HepG2 (cell line): Measurements from ENCODE around the gene RAD9A. TPM values are rescaled to one million over a fixed set of nuclear protein-coding genes. Genes with fewer than 3 reads are reported as not detected.

ENCODE experiments used
- AGO2 ChIP-seq: fragments of 200-400 bp; formaldehyde crosslinking; optimal IDR thresholded peaks from 2 replicates; pipeline ENCODE3; 2017; ENCODE audit warnings: mild to moderate bottlenecking, low read depth, low read length, moderate library complexity
- ARNT2 ChIP-seq: sonication (generic); formaldehyde crosslinking; IDR thresholded peaks from 2 replicates; pipeline ENCODE4 v1.8.0; 2022; ENCODE audit warnings: mild to moderate bottlenecking, low read depth, missing genetic modification reagents, moderate library complexity
- ATF1 ChIP-seq: IDR thresholded peaks from 2 replicates; pipeline ENCODE4 v1.6.1; 2016; ENCODE audit warnings: mild to moderate bottlenecking, control low read depth
- CENPX ChIP-seq: sonication (generic); formaldehyde crosslinking; IDR thresholded peaks from 2 replicates; pipeline ENCODE4 v1.9.0; 2021; ENCODE audit warnings: mild to moderate bottlenecking, missing genetic modification reagents, moderate library complexity
- ETV6 ChIP-seq: sonication (generic); formaldehyde crosslinking; conservative IDR thresholded peaks from 2 replicates; pipeline ENCODE4 v1.4.0; 2020; ENCODE audit warnings: missing genetic modification reagents
- EZH2 ChIP-seq: conservative IDR thresholded peaks from 2 replicates; pipeline ENCODE4 v1.6.1; 2012; ENCODE audit warnings: mild to moderate bottlenecking, low read depth, low read length, moderate library complexity
- FOXK2 ChIP-seq: fragments of 450-650 bp; IDR thresholded peaks from 2 replicates; pipeline ENCODE4 v1.6.1; 2016
- HDAC2 ChIP-seq: sonication (generic); formaldehyde crosslinking; IDR thresholded peaks from 2 replicates; pipeline ENCODE4 v1.4.0; 2020; ENCODE audit warnings: missing genetic modification reagents
- HNF4G ChIP-seq, 2 experiments: sonication (generic) in 1 of 2; formaldehyde crosslinking in 1 of 2; IDR thresholded peaks; 2 replicates each; pipeline versions ENCODE4 v1.4.0 to v1.6.1; 2011 to 2020; ENCODE audit warnings: borderline replicate concordance in 2 of 2, low read depth in 2 of 2, mild to moderate bottlenecking in 2 of 2, low read length in 1 of 2, missing genetic modification reagents in 1 of 2, moderate library complexity in 1 of 2
- KLF9 ChIP-seq: IDR thresholded peaks from 2 replicates; pipeline ENCODE4 v1.6.1; 2016; ENCODE audit warnings: low read depth
- MZF1 ChIP-seq: sonication (generic); formaldehyde crosslinking; IDR thresholded peaks from 2 replicates; pipeline ENCODE4 v1.8.1; 2023; ENCODE audit warnings: mild to moderate bottlenecking, missing genetic modification reagents, borderline replicate concordance
- NCOR1 ChIP-seq: fragments of 200-600 bp; sonication (generic); IDR thresholded peaks from 2 replicates; pipeline ENCODE4 v1.7.0; 2017; ENCODE audit warnings: antibody characterized with exemption, low read length, borderline replicate concordance
- RFX1 ChIP-seq: fragments of 450-650 bp; IDR thresholded peaks from 2 replicates; pipeline ENCODE4 v1.6.1; 2017
- SMC3 ChIP-seq: IDR thresholded peaks from 2 replicates; pipeline ENCODE4 v1.6.1; 2011; ENCODE audit warnings: low read length, improper control_type of control experiment
- SRF ChIP-seq: IDR thresholded peaks from 2 replicates; pipeline ENCODE4 v1.6.1; 2011; ENCODE audit warnings: mild to moderate bottlenecking, low read depth, low read length, moderate library complexity
- TBL1XR1 ChIP-seq: fragments of 150-350 bp; IDR thresholded peaks from 2 replicates; pipeline ENCODE4 v1.6.1; 2014; ENCODE audit warnings: borderline replicate concordance, low read length; ENCODE audit not compliant: partially characterized antibody
- TCF7 ChIP-seq: sonication (generic); IDR thresholded peaks from 2 replicates; pipeline ENCODE4 v1.6.1; 2016; ENCODE audit warnings: antibody characterized with exemption, low read depth
- TOE1 ChIP-seq: sonication (generic); formaldehyde crosslinking; IDR thresholded peaks from 2 replicates; pipeline ENCODE4 v1.4.0; 2020; ENCODE audit warnings: mild to moderate bottlenecking, missing genetic modification reagents
- ZBTB20 ChIP-seq: sonication (generic); formaldehyde crosslinking; IDR thresholded peaks from 2 replicates; pipeline ENCODE4 v1.8.1; 2023; ENCODE audit warnings: missing genetic modification reagents, low read depth, mild to moderate bottlenecking, borderline replicate concordance
- ZEB1 ChIP-seq: IDR thresholded peaks from 2 replicates; pipeline ENCODE4 v1.6.1; 2012; ENCODE audit warnings: mild to moderate bottlenecking, low read depth, inconsistent platforms; ENCODE audit not compliant: insufficient replicate concordance
- ZNF382 ChIP-seq: sonication (generic); formaldehyde crosslinking; IDR thresholded peaks from 2 replicates; pipeline ENCODE4 v1.5.0; 2020; ENCODE audit warnings: missing genetic modification reagents, mild to moderate bottlenecking, borderline replicate concordance
- ZNF777 ChIP-seq: sonication (generic); formaldehyde crosslinking; IDR thresholded peaks from 2 replicates; pipeline ENCODE4 v1.4.0; 2020; ENCODE audit warnings: missing genetic modification reagents
- ZNF879 ChIP-seq: sonication (generic); formaldehyde crosslinking; IDR thresholded peaks from 2 replicates; pipeline ENCODE4 v1.8.1; 2023; ENCODE audit warnings: missing genetic modification reagents
- polyA plus RNA-seq, 8 experiments: library from polyadenylated mRNA; depleted of rRNA in 3 of 8; stranded (reverse) in 7 of 8; unstranded in 1 of 8; fragments of >200 nt; fragmentation: Illumina TruSeq in 4 of 8; extraction: Trizol in 4 of 8; gene quantifications; 2 replicates each; pipeline versions ENCODE4 v1.2.1 to v1.2.3, GENCODE V29; 2011 to 2016; ENCODE audit warnings: low read depth in 4 of 8, missing spikeins in 1 of 8, mixed read lengths in 1 of 8; ENCODE audit not compliant: insufficient read depth in 1 of 8
- total RNA-seq, 5 experiments: library from RNA; depleted of rRNA; stranded (reverse); fragments of >200 nt; fragmentation: Illumina TruSeq; extraction: Trizol; gene quantifications; 2 replicates each; pipeline ENCODE4 v1.2.3, GENCODE V29; 2016; ENCODE audit warnings: low read depth in 1 of 5
- TF ChIP-seq, protein P1 (sequence below): sonication (generic); formaldehyde crosslinking; IDR thresholded peaks from 2 replicates; pipeline ENCODE4 v1.4.0; 2020; ENCODE audit warnings: missing genetic modification reagents, borderline replicate concordance
- TF ChIP-seq, protein P2 (sequence below): sonication (generic); formaldehyde crosslinking; IDR thresholded peaks from 2 replicates; pipeline ENCODE4 v1.5.0; 2020; ENCODE audit warnings: mild to moderate bottlenecking, missing genetic modification reagents
- TF ChIP-seq, protein P3 (sequence below): sonication (generic); formaldehyde crosslinking; IDR thresholded peaks from 2 replicates; pipeline ENCODE4 v1.8.1; 2023; ENCODE audit warnings: mild to moderate bottlenecking, missing genetic modification reagents
- TF ChIP-seq, protein P4 (sequence below): sonication (generic); formaldehyde crosslinking; IDR thresholded peaks from 2 replicates; pipeline ENCODE4 v1.4.0; 2020; ENCODE audit warnings: low read depth, mild to moderate bottlenecking, missing genetic modification reagents

RAD9A gene
- total and polyA plus RNA-seq, 2 of the 13 experiments (the other 11 are each of a cell fraction or from before 2014, with no cell fraction given): 10.1 to 15.7 TPM

DNA sequence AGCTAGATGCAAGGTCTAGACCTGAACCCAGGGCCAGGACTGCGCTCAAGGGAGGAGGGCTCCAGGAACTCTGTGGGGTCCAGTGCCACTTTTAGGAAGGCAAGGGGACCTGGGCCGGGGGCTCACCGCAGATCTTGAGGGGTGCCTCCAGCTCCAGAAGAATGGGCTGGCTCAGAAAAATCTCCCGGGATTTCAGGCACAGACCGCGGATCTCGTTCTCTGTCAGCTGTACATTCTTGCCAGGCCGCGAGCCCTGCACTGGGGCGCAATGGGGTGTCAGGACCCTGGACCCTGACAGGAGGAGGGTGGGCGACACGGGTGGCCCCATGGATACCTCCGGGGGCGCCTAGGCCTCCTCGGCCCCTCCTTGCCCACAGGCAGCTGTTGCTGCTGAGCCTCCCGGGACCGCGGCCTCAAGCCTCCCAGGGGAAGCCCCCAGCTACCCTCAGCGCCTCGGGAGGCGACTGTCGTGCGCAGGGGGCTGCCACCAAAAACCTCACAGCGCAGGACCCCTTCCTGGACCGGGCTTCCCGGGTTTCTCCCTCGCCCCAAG is 9.2 kb downstream of the RAD9A start (continued):
- TF ChIP-seq ATF1 (no peak), ZNF382 (CRISPR knock-in tag) (no peak), KLF9 (CRISPR knock-in tag) (no peak), SMC3 (no peak), RFX1 (no peak), ZNF879 (CRISPR knock-in tag) (no peak), ETV6 (no peak), EZH2 (no peak), HNF4G (IDR thresholded peaks at IDR 0.05; ENCODE audit: borderline replicate concordance, low read depth, low read length) (no peak), HNF4G (CRISPR knock-in tag; IDR thresholded peaks at IDR 0.05; ENCODE audit: borderline replicate concordance, low read depth) (no peak), AGO2 (peak; percentile 75), MZF1 (CRISPR knock-in tag) (no peak), CENPX (CRISPR knock-in tag) (no peak), TOE1 (no peak), ZNF777 (CRISPR knock-in tag) (0 out of 2 replicates have a peak, but pooled peaks have one; percentile 5), TBL1XR1 (no peak), TCF7 (no peak), ZEB1 (no peak), ARNT2 (CRISPR knock-in tag) (no peak), SRF (no peak), FOXK2 (no peak), ZBTB20 (CRISPR knock-in tag) (no peak), HDAC2 (no peak), NCOR1 (no peak)
- TF ChIP-seq, protein P1, sequence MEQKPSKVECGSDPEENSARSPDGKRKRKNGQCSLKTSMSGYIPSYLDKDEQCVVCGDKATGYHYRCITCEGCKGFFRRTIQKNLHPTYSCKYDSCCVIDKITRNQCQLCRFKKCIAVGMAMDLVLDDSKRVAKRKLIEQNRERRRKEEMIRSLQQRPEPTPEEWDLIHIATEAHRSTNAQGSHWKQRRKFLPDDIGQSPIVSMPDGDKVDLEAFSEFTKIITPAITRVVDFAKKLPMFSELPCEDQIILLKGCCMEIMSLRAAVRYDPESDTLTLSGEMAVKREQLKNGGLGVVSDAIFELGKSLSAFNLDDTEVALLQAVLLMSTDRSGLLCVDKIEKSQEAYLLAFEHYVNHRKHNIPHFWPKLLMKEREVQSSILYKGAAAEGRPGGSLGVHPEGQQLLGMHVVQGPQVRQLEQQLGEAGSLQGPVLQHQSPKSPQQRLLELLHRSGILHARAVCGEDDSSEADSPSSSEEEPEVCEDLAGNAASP (CRISPR knock-in tag): no peak
- TF ChIP-seq, protein P2, sequence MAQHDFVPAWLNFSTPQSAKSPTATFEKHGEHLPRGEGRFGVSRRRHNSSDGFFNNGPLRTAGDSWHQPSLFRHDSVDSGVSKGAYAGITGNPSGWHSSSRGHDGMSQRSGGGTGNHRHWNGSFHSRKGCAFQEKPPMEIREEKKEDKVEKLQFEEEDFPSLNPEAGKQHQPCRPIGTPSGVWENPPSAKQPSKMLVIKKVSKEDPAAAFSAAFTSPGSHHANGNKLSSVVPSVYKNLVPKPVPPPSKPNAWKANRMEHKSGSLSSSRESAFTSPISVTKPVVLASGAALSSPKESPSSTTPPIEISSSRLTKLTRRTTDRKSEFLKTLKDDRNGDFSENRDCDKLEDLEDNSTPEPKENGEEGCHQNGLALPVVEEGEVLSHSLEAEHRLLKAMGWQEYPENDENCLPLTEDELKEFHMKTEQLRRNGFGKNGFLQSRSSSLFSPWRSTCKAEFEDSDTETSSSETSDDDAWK (CRISPR knock-in tag): no peak
- TF ChIP-seq, protein P3, sequence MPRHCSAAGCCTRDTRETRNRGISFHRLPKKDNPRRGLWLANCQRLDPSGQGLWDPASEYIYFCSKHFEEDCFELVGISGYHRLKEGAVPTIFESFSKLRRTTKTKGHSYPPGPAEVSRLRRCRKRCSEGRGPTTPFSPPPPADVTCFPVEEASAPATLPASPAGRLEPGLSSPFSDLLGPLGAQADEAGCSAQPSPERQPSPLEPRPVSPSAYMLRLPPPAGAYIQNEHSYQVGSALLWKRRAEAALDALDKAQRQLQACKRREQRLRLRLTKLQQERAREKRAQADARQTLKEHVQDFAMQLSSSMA (CRISPR knock-in tag): no peak
- TF ChIP-seq, protein P4, sequence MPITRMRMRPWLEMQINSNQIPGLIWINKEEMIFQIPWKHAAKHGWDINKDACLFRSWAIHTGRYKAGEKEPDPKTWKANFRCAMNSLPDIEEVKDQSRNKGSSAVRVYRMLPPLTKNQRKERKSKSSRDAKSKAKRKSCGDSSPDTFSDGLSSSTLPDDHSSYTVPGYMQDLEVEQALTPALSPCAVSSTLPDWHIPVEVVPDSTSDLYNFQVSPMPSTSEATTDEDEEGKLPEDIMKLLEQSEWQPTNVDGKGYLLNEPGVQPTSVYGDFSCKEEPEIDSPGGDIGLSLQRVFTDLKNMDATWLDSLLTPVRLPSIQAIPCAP (CRISPR knock-in tag): no peak
